HepG2 (cell line): ENCODE results near the gene ANTXRL. TPM values are rescaled to one million over a fixed set of nuclear protein-coding genes. Genes with fewer than 3 reads are reported as not detected.

Source experiments
- ATAC-seq: fragments of 200-7000 bp; cut with Tn5 transposase; 3 replicates; pipeline ENCODE4 v1.9.1; 2020; ENCODE audit warnings: mild to moderate bottlenecking, moderate library complexity
- BruUV-seq: library from RNA; stranded (reverse); fragments of 400-500 nt; replicated peaks from 2 replicates; lab custom pipeline; 2021; lab: Mats Ljungman, UMichigan
- CTCF ChIA-PET: fragments of 300-600 bp; formaldehyde crosslinking; extraction: SDS; loops from one replicate; lab custom pipeline; 2021; ENCODE audit warnings: low total read pairs, inconsistent platforms, low intra/inter-chr PET ratio; lab: Yijun Ruan, JAX
- POLR2A ChIA-PET: fragments of 350-600 bp; sonication (Branson Sonifier 250); formaldehyde crosslinking; loops from one replicate; lab custom pipeline; 2020; ENCODE audit warnings: antibody characterized with exemption, inconsistent platforms; lab: Yijun Ruan, JAX
- DNase-seq: peaks from one replicate; pipeline ENCODE4 v3.0.0-alpha.2; 2015; ENCODE audit warnings: low spot score
- FAIRE-seq: peaks from 3 replicates; lab custom pipeline; 2011; peaks lifted over from hg19 to GRCh38; lab: Jason Lieb, UNC
- H2AFZ ChIP-seq: one replicate; pipeline ENCODE4 v1.6.1; 2011; ENCODE audit warnings: low read length, inconsistent platforms
- H3K27ac ChIP-seq: fragments of 300-600 bp; 3 replicates; pipeline ENCODE4 v1.8.0; 2011; ENCODE audit warnings: mixed run types, mild to moderate bottlenecking, mixed read lengths, low read length, inconsistent platforms; ENCODE audit not compliant: insufficient read depth; ENCODE audit errors: extremely low read length
- H3K27me3 ChIP-seq, 2 experiments: fragments of 200-600 bp in 1 of 2; 2 replicates in 1 of 2; 3 replicates in 1 of 2; pipeline versions ENCODE4 v1.6.0 to v1.8.0; 2011; ENCODE audit warnings: low read length in 2 of 2, mild to moderate bottlenecking in 2 of 2, moderate library complexity in 2 of 2, inconsistent platforms in 1 of 2; ENCODE audit not compliant: insufficient read depth in 2 of 2, control insufficient read depth in 1 of 2
- H3K36me3 ChIP-seq, 2 experiments: fragments of 200-600 bp in 1 of 2; replicated peaks in 1 of 2; 2 replicates in 1 of 2; 3 replicates in 1 of 2; pipeline versions ENCODE4 v1.5.1 to v1.8.0; 2011; ENCODE audit warnings: low read length in 2 of 2, inconsistent platforms in 1 of 2; ENCODE audit not compliant: insufficient read depth in 2 of 2, control insufficient read depth in 1 of 2
- H3K4me1 ChIP-seq: 2 replicates; pipeline ENCODE4 v1.5.1; 2012; ENCODE audit warnings: low read length, inconsistent platforms; ENCODE audit not compliant: insufficient read depth
- H3K4me2 ChIP-seq: 2 replicates; pipeline ENCODE4 v1.6.0; 2011; ENCODE audit warnings: low read depth, low read length, inconsistent platforms
- H3K4me3 ChIP-seq, 3 experiments: fragments of 200-600 bp in 1 of 3; sonication (generic), shearing (Covaris generic) in 1 of 3; replicated peaks in 1 of 3; 2 replicates each; pipeline ENCODE4 v1.5.1; 2011 to 2016; ENCODE audit warnings: low read length in 3 of 3, inconsistent platforms in 2 of 3, low read depth in 2 of 3, mild to moderate bottlenecking in 2 of 3, control low read depth in 1 of 3, mixed read lengths in 1 of 3; ENCODE audit not compliant: insufficient read depth in 1 of 3
- H3K79me2 ChIP-seq: one replicate; pipeline ENCODE4 v1.6.1; 2011; ENCODE audit warnings: low read length, inconsistent platforms; ENCODE audit not compliant: insufficient read depth
- H3K9ac ChIP-seq: 2 replicates; pipeline ENCODE4 v1.6.0; 2011; ENCODE audit warnings: mild to moderate bottlenecking, low read depth, low read length, inconsistent platforms; ENCODE audit not compliant: insufficient read depth
- H3K9me3 ChIP-seq: 2 replicates; pipeline ENCODE4 v1.5.1; 2012; ENCODE audit warnings: mild to moderate bottlenecking, low read length
- H4K20me1 ChIP-seq: 2 replicates; pipeline ENCODE4 v1.6.0; 2011; ENCODE audit warnings: inconsistent platforms, mild to moderate bottlenecking, low read length, moderate library complexity; ENCODE audit not compliant: insufficient read depth
- ADNP ChIP-seq: sonication (generic); formaldehyde crosslinking; IDR thresholded peaks from 2 replicates; pipeline ENCODE4 v1.4.0; 2020; ENCODE audit warnings: missing genetic modification reagents
- AHR ChIP-seq: IDR thresholded peaks from 2 replicates; pipeline ENCODE4 v1.6.1; 2018; ENCODE audit warnings: missing genetic modification reagents, missing compliant biosample characterization
- CCDC6 ChIP-seq: sonication (generic); formaldehyde crosslinking; IDR thresholded peaks from 2 replicates; pipeline ENCODE4 v1.8.1; 2022; ENCODE audit warnings: mild to moderate bottlenecking, missing genetic modification reagents, moderate library complexity
- GABPB1 ChIP-seq: IDR thresholded peaks from 2 replicates; pipeline ENCODE4 v1.6.1; 2016; ENCODE audit warnings: mild to moderate bottlenecking, missing genetic modification reagents, moderate library complexity, missing compliant biosample characterization
- GLI4 ChIP-seq: sonication (generic); formaldehyde crosslinking; IDR thresholded peaks from 2 replicates; pipeline ENCODE4 v1.5.1; 2020; ENCODE audit warnings: missing genetic modification reagents, mild to moderate bottlenecking, moderate library complexity, borderline replicate concordance
- KLF15 ChIP-seq: sonication (generic); formaldehyde crosslinking; IDR thresholded peaks from 2 replicates; pipeline ENCODE4 v1.8.1; 2023; ENCODE audit warnings: borderline replicate concordance, mild to moderate bottlenecking, inconsistent platforms, missing genetic modification reagents, mixed read lengths
- KMT2B ChIP-seq: IDR thresholded peaks from 2 replicates; pipeline ENCODE4 v1.6.1; 2016; ENCODE audit warnings: missing genetic modification reagents, missing compliant biosample characterization
- PPARG ChIP-seq: conservative IDR thresholded peaks from 2 replicates; pipeline ENCODE4 v1.6.1; 2016; ENCODE audit warnings: missing biosample characterization, missing genetic modification reagents
- SETDB1 ChIP-seq: sonication (generic); formaldehyde crosslinking; IDR thresholded peaks from 2 replicates; pipeline ENCODE4 v1.5.1; 2020; ENCODE audit warnings: missing genetic modification reagents, mild to moderate bottlenecking, borderline replicate concordance
- ZEB1 ChIP-seq: IDR thresholded peaks from 2 replicates; pipeline ENCODE4 v1.6.1; 2012; ENCODE audit warnings: mild to moderate bottlenecking, low read depth, inconsistent platforms; ENCODE audit not compliant: insufficient replicate concordance
- ZNF788 ChIP-seq: sonication (generic); formaldehyde crosslinking; IDR thresholded peaks from 2 replicates; pipeline ENCODE4 v1.5.0; 2020; ENCODE audit warnings: mild to moderate bottlenecking, missing genetic modification reagents, borderline replicate concordance
- WGBS: methylation state at CpG from one replicate; pipeline ENCODE4 v1.1.6; 2017; ENCODE audit warnings: low lambda C conversion rate; 5-methylcytosine and 5-hydroxymethylcytosine counted together
- in situ Hi-C: cut with HindIII; loops from 2 replicates; pipeline ENCODE4 v1.10.0; 2017; ENCODE audit warnings: low pct_unique_long_range_greater_than_20kb; ENCODE audit not compliant: extremely low pct_ligation_motif_present
- intact Hi-C: fragments of 100-400 bp; cut with micrococcal nuclease; formaldehyde crosslinking; loops from one replicate; pipeline ENCODE4 v1.10.0; 2022; ENCODE audit not compliant: unreplicated experiment
- polyA plus RNA-seq, 8 experiments: library from polyadenylated mRNA; depleted of rRNA in 3 of 8; stranded (reverse) in 7 of 8; unstranded in 1 of 8; fragments of >200 nt; fragmentation: Illumina TruSeq in 4 of 8; extraction: Trizol in 4 of 8; gene quantifications; 2 replicates each; pipeline versions ENCODE4 v1.2.1 to v1.2.3, GENCODE V29; 2011 to 2016; ENCODE audit warnings: low read depth in 4 of 8, missing spikeins in 1 of 8, mixed read lengths in 1 of 8; ENCODE audit not compliant: insufficient read depth in 1 of 8
- total RNA-seq, 5 experiments: library from RNA; depleted of rRNA; stranded (reverse); fragments of >200 nt; fragmentation: Illumina TruSeq; extraction: Trizol; gene quantifications; 2 replicates each; pipeline ENCODE4 v1.2.3, GENCODE V29; 2016; ENCODE audit warnings: low read depth in 1 of 5
- TF ChIP-seq, protein P1 (sequence below): sonication (generic); formaldehyde crosslinking; IDR thresholded peaks from 2 replicates; pipeline ENCODE4 v1.8.0; 2022; ENCODE audit warnings: mild to moderate bottlenecking, missing genetic modification reagents

Gene ANTXRL
- total and polyA plus RNA-seq, 2 of the 13 experiments (the other 11 are each of a cell fraction or from before 2014, with no cell fraction given), result not detected

- Histone ChIP-seq H3K79me2 (no peaks in the 10 kb centered on the region), H3K9ac (no peak overlapping the region), H3K9me3 (no peaks in the 10 kb centered on the region), H2AFZ (no peak overlapping the region), H3K27me3 (peaks cover 3 to 62% of the 10 kb centered on the region in 2 experiments), H3K4me1 (no peaks in the 10 kb centered on the region), H3K4me2 (no peak overlapping the region), H3K27ac (no peak overlapping the region), H3K4me3 (no peak overlapping the region), H4K20me1 (no peaks in the 10 kb centered on the region), H3K36me3 (no peaks in the 10 kb centered on the region)
- no TSS peak for BruUV-seq
- in situ Hi-C loops (loop anchor here (10.0 kb wide), 1 partner anchor 183 kb away; no protein-coding TSS in a partner anchor), intact Hi-C loops (no loop called here)
- ATAC-seq (no peak), FAIRE-seq (no peak), DNase-seq (no peak)
- WGBS, result 24% methylated on average over 7 of the region's 7 CpGs
- no peak for TF ChIP-seq ZNF788
- TF ChIP-seq KMT2B (CRISPR knock-in tag), result no peak
- no peak for TF ChIP-seq AHR (CRISPR knock-in tag)
- no peak for TF ChIP-seq CCDC6
- TF ChIP-seq ADNP (CRISPR knock-in tag), result no peak
- TF ChIP-seq GLI4 (CRISPR knock-in tag), result no peak
- TF ChIP-seq, protein P1, sequence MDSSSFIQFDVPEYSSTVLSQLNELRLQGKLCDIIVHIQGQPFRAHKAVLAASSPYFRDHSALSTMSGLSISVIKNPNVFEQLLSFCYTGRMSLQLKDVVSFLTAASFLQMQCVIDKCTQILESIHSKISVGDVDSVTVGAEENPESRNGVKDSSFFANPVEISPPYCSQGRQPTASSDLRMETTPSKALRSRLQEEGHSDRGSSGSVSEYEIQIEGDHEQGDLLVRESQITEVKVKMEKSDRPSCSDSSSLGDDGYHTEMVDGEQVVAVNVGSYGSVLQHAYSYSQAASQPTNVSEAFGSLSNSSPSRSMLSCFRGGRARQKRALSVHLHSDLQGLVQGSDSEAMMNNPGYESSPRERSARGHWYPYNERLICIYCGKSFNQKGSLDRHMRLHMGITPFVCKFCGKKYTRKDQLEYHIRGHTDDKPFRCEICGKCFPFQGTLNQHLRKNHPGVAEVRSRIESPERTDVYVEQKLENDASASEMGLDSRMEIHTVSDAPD, result no peak
- TF ChIP-seq ZEB1, result no peak
- TF ChIP-seq GABPB1, result no peak
- no peak for TF ChIP-seq PPARG (CRISPR knock-in tag)
- TF ChIP-seq KLF15, result no peak
- TF ChIP-seq SETDB1 (CRISPR knock-in tag), result no peak
- ChIA-PET CTCF (no interaction called here), POLR2A (no interaction called here)
Observed at GRCh38 chr10:46287846-46288477, 1.2 kb downstream of the ANTXRL start.
